GM19372 (cell line): Measurements from ENCODE around the gene FEV.

Experiments
- ATAC-seq: cut with Tn5 transposase; IDR thresholded peaks from one replicate; pipeline ENCODE4 v1.9.1; 2021; ENCODE audit warnings: mild to moderate bottlenecking, low read depth, moderate library complexity; ENCODE audit not compliant: unreplicated experiment

FEV gene

DNA sequence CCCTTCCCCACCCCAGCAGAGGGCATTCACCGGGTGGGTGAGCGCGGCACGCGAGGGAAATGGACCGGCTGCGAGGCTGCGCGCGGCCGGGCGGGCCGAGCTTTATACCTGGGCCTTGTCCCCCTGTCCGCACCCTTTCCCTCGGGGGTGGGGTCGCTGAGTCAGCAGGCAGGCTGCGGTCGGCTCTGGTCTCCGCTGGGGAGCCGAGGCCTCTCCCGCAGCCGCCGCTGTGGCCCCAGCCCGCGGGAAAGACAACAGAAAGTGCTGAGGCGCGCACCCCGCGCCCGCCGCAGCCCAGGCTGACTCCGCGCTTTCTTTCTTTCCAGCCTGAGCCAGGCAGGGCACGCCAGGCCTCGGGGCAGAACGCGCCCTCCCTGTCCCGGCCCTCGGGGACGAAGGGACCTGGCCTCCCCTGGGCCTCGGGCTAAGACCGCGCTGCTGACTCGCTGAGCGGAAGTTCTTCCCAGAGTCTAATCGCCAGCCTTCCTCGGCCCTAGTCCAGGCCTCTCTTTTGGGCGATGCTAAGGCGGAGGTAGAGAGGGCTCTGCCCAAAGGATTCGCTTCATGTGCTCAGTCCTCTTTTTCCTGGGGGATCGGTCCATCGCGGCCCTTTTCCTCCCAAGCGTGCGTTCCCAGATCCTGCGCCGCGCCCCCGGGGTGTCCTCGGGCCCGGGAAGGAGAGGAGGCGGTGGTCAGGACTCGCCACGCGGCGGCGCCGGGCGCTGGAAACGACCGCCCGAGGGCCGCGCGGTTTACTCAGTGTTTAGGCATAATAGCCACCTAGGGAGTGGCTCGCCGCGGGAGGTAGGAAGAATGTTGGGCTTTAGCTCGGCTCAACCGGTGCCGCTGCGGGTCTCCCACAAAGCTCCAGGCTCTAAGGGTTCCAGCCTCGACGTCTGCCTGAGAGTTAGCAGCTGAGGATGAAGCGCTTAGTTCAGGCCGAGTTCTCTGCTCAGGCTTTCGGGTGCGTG lies 8.6 kb upstream of the FEV start, which contains the start of gene CRYBA2:
Gene CRYBA2, minus strand, starts transcription at position 78 of the 971 bp plus-strand sequence. CDS start 246 bp downstream, outside the sequence.
- no peak for ATAC-seq

GRCh38 chr2:218992703-218993344 lies 7.8 kb upstream of the FEV start:
- no peak for ATAC-seq

GRCh38 chr2:218992196-218992595 lies 7.2 kb upstream of the FEV start:
- no peak for ATAC-seq

DNA sequence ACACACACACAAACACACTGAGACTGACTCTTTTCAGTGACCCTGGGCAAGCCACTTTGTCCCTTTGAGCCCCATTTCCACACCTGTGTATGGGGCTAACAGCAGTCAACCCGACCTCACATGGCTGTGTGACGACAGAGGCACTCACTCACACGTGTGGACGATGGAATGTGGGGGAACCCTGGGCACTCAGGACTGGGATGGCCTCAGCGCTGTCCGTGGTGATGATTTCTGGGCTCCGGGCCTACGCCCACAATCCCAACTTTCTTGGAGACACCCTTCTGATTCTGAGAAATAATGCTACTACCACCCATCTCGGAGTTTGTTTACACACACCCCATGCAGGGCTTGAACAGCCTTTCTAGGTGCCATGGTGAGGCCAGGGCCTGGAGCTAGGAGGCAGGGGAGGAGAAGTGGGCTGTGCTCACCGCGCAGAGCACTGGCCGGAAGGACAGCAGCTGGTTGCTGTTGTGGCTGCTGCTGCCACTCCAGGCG lies 6.7 kb upstream of the FEV start:
- ATAC-seq: no peak

DNA sequence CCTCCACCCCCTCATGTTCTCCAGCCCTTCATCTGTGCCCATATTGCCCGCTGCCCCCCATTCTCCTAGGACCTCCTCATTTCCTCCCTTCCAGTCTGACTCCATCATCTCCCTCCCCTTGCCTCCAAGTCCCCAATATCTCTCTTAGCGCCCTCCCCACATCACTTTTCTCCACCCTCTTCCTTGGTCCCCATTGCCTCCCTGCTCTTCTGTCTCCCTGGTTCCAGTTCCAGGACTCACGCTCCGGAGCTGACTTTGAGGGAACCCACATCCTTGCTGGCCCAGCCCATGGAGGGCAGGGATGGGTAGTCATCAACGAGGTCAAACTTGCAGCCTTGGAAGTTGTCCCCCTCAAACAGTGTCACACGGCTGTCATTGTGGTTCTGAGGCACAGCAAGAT lies 5.6 kb upstream of the FEV start:
- ATAC-seq: no peak

- ATAC-seq: no peak
Measured at GRCh38 chr2:218990052-218990451, 5.1 kb upstream of the FEV start.

DNA sequence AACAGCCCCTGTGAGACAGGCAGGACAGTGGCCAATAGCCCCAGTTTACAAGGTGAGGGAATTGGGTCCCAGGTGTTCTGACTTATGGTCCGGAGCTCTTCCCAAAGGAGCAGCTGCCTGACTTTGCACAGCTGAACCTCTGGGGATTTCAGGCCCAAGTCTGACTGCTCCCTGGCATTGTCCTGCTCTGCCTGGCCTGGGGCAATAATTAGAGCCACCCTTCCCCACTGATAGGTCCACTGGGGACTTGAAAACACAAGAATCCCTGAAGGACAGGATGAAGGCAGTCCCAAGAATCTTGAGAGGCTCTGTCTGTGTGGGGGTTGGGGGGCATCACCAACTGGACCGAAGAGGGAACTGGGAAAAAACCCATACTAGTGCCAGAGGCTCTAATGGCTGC lies 3.7 kb upstream of the FEV start:
- no peak for ATAC-seq

DNA sequence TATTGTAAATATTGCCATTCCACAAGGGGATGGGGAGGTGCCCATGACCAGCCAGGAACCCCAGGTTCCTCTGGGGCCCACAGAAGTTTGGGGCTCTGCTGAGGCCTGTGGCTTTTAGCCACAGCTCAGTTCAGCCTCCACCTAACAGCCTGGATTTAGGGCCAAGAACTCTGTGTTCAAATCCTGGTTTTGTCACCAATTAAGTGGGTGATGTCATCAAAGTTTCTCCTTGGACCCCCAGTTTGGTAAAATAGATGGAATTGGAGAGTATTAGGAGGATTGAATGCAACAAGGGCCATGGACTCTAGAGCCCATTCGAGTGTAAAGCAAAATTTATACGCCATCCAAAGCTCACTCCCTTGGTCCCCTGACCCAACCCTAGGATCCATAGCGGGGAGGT lies 3.2 kb upstream of the FEV start:
- ATAC-seq: no peak

- no peak for ATAC-seq
Measured at GRCh38 chr2:218986148-218986761, 1.3 kb upstream of the FEV start.

- no peak for ATAC-seq
Measured at GRCh38 chr2:218985325-218986091, 524 bp upstream of the FEV start.

- no peak for ATAC-seq
Measured at GRCh38 chr2:218984239-218985020, 554 bp downstream of the FEV start.

GRCh38 chr2:218983934-218984238 lies 1.1 kb downstream of the FEV start:
- ATAC-seq: no peak

DNA sequence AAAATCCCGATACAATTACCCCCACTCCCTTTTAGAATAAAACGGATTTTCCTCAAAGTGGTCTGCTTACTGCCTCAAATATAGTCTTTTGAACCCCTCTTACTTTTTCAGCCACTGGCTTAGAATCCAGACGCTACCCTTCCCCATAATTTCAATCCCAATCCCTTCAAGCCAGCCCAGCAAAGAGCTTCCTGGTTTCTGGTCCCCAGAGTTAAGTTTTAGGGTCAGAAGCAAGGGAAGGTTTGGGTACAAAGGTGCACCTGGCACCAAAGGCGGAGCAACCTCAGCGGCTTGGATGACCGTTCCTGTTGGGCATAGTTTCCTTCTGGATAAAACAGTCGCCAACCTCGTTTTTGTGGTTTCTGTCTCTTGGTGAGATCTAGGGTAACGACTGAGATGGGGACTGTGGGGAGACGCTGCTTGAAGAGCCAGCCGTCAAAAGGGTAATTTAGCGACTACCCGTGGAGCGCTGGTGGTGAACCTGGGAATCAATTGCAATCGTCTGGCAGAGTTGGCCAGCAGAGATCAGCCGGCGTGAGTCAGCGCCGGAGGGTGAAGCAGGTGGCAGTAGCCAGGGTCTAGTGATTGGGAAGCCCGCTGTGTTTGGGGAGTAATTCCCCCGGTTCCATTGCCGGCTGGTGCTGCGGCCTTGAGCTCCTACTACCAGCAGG lies 1.6 kb downstream of the FEV start:
- no peak for ATAC-seq

- ATAC-seq: no peak
Measured at GRCh38 chr2:218982586-218983262, 2.3 kb downstream of the FEV start.

- ATAC-seq: no peak
Measured at GRCh38 chr2:218981881-218982585, 3.0 kb downstream of the FEV start.

DNA sequence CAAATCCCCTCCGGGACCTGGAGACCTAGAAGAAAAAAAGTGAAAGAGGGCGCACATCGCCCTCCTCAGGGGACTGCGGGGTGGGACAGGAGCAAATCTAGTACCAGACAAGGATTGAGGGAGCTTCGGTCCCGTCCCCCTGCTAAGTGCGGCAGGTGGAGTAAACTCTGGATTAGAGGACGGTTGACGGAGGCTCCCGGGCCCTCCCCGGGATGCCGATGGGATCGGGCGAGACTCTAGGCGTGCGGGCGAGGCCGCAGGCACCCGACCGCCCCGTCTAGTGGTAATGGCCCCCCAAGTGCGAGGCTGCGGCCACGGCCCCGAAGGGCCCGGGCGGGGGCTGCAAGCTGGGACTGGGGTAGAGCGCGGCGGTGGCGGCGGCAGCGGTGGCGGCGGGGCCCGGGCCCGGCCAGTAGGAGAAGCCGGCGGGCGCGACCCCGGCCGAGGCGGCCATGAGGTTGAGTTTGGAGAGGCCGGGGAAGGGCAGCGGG lies 3.5 kb downstream of the FEV start:
- no peak for ATAC-seq

DNA sequence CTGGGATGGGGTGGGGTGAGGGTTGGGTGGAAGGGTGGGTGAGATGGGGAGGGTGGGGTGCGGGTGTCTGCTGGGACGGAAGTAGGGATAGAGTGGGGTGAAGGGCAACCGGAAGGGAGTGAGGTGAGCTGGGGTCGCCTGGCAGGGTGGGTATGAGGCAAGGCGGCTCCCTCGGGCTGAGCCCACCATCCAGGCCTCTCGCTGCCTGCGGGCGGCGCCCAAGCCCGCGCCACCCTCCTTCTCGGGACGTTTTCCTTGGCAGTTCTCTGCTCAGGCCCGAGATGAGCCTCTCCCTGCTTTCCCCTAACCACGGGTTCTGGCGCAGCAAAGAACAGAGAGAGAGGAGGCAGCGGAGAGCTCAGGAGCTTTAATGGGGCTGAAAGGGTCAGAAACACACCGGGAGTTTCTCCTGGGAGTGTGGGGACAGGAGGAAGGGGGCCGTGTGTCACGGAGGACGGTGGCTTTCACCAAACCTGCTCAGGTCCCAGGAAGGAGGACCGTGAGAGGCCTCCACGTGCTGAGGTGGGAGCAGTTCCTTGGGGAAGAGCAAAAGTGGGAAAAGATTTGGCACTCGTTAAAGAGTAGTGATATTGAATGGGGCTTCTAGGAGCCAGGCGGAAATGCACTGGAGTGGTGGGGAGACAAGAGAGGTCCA lies 4.1 kb downstream of the FEV start:
- ATAC-seq: no peak
